B cell (primary cell): Measurements from ENCODE around the gene LRRC45. TPM values are rescaled to one million over a fixed set of nuclear protein-coding genes. Genes with fewer than 3 reads are reported as not detected.

Experiments used
- ATAC-seq: fragments of 200-7000 bp; cut with Tn5 transposase; one replicate; pipeline ENCODE4 v1.10.0; 2021; ENCODE audit warnings: low read depth, mild to moderate bottlenecking, moderate number of reproducible peaks, moderate library complexity
- CTCF ChIA-PET: fragments of 350-600 bp; sonication (Branson Sonifier 250); formaldehyde crosslinking; loops from one replicate; lab custom pipeline; 2021; ENCODE audit warnings: antibody characterized with exemption, inconsistent platforms; lab: Charles Lee
- POLR2A ChIA-PET: fragments of 350-600 bp; sonication (Branson Sonifier 250); formaldehyde crosslinking; loops from one replicate; lab custom pipeline; 2021; ENCODE audit warnings: antibody characterized with exemption; lab: Charles Lee
- DNase-seq: peaks from one replicate; pipeline ENCODE4 v3.0.0; 2013
- H2AFZ ChIP-seq: 2 replicates; pipeline ENCODE4 v1.6.1; 2012; ENCODE audit warnings: mild to moderate bottlenecking, low read depth, low read length; ENCODE audit not compliant: insufficient read depth, poor library complexity, severe bottlenecking
- H3K27ac ChIP-seq, 2 donors: 1 replicate in 1 of 2; 2 replicates in 1 of 2; pipeline ENCODE4 v1.5.1; 2012 to 2013; ENCODE audit warnings: low read length in 2 of 2, mild to moderate bottlenecking in 2 of 2, moderate library complexity in 1 of 2
- H3K27me3 ChIP-seq, 4 experiments: fragments of 200-600 bp in 1 of 4; sonication (generic) in 1 of 4; replicated peaks in 1 of 4; 1 replicate in 2 of 4; 2 replicates in 2 of 4; pipeline versions ENCODE4 v1.6.1 to v1.7.0; 2013 to 2016; ENCODE audit warnings: low read length in 3 of 4, mild to moderate bottlenecking in 2 of 4, mixed read lengths in 1 of 4, moderate library complexity in 1 of 4; ENCODE audit not compliant: insufficient read depth in 4 of 4, control insufficient read depth in 3 of 4; ENCODE audit errors: control extremely low read depth in 1 of 4
- H3K36me3 ChIP-seq, 2 experiments: replicated peaks in 1 of 2; 1 replicate in 1 of 2; 2 replicates in 1 of 2; pipeline versions ENCODE4 v1.6.1 to v1.7.1; 2013; ENCODE audit warnings: low read length in 1 of 2; ENCODE audit not compliant: insufficient read depth in 2 of 2, control insufficient read depth in 1 of 2; ENCODE audit errors: control extremely low read depth in 1 of 2, extremely low read depth in 1 of 2
- H3K4me1 ChIP-seq, 2 donors: fragments of 200-600 bp in 1 of 2; sonication (generic) in 1 of 2; 1 replicate in 1 of 2; 2 replicates in 1 of 2; pipeline versions ENCODE4 v1.5.1 to v1.6.1; 2013 to 2017; ENCODE audit warnings: low read length in 2 of 2; ENCODE audit not compliant: control insufficient read depth in 2 of 2, insufficient read depth in 2 of 2
- H3K4me2 ChIP-seq: replicated peaks from 2 replicates; pipeline ENCODE3; 2012; ENCODE audit warnings: mild to moderate bottlenecking, low read depth, low read length; ENCODE audit not compliant: poor library complexity, severe bottlenecking
- H3K4me3 ChIP-seq, 5 experiments: fragments of 200-600 bp in 1 of 5; sonication (generic) in 1 of 5; 1 replicate in 3 of 5; 2 replicates in 2 of 5; pipeline versions ENCODE4 v1.5.1 to v1.7.0; 2011 to 2016; ENCODE audit warnings: low read length in 4 of 5, mild to moderate bottlenecking in 4 of 5, low read depth in 2 of 5, control low read depth in 1 of 5, moderate library complexity in 1 of 5; ENCODE audit not compliant: insufficient read depth in 1 of 5; ENCODE audit errors: control extremely low read depth in 1 of 5, extremely low read depth in 1 of 5
- H3K79me2 ChIP-seq: fragments of 200-600 bp; sonication (generic); one replicate; pipeline ENCODE4 v1.6.0; 2016; ENCODE audit warnings: low read length; ENCODE audit not compliant: control insufficient read depth, insufficient read depth
- H3K9ac ChIP-seq: fragments of 200-600 bp; sonication (generic); 2 replicates; pipeline ENCODE4 v1.6.1; 2017; ENCODE audit warnings: mild to moderate bottlenecking, low read length, moderate library complexity
- H3K9me3 ChIP-seq, 3 donors: one replicate each; pipeline versions ENCODE4 v1.6.1 to v1.7.1; 2013; ENCODE audit warnings: low read length in 2 of 3; ENCODE audit not compliant: control insufficient read depth in 2 of 3, insufficient read depth in 1 of 3; ENCODE audit errors: control extremely low read depth in 1 of 3
- H4K20me1 ChIP-seq: 2 replicates; pipeline ENCODE4 v1.6.0; 2012; ENCODE audit warnings: mild to moderate bottlenecking, low read length; ENCODE audit not compliant: insufficient read depth, control insufficient read depth, poor library complexity, severe bottlenecking
- H3K27ac Mint-ChIP-seq: one replicate; pipeline ENCODE4 v1.8.0; 2021; ENCODE audit warnings: mixed read lengths
- H3K27me3 Mint-ChIP-seq: one replicate; pipeline ENCODE4 v1.8.0; 2021; ENCODE audit warnings: mixed read lengths
- H3K4me1 Mint-ChIP-seq: one replicate; pipeline ENCODE4 v1.8.0; 2021; ENCODE audit warnings: mixed read lengths
- H3K4me3 Mint-ChIP-seq: one replicate; pipeline ENCODE4 v1.8.0; 2021; ENCODE audit warnings: mixed read lengths
- H3K9me3 Mint-ChIP-seq: one replicate; pipeline ENCODE4 v1.8.0; 2022; ENCODE audit warnings: mixed read lengths; ENCODE audit not compliant: insufficient read depth
- EZH2 ChIP-seq: IDR thresholded peaks from 2 replicates; pipeline ENCODE4 v1.6.1; 2012; ENCODE audit warnings: borderline replicate concordance, low read depth, mild to moderate bottlenecking, moderate library complexity, low read length; ENCODE audit not compliant: insufficient read depth, poor library complexity, severe bottlenecking
- WGBS: methylation state at CpG from one replicate; pipeline ENCODE4 v1.1.5; 2013; ENCODE audit warnings: missing lambda C conversion rate; ENCODE audit not compliant: insufficient coverage; 5-methylcytosine and 5-hydroxymethylcytosine counted together
- intact Hi-C: fragments of 100-400 bp; cut with micrococcal nuclease; formaldehyde crosslinking; loops from one replicate; pipeline ENCODE4 v1.10.0; 2022
- polyA plus RNA-seq: library from polyadenylated mRNA; depleted of rRNA; stranded (reverse); fragments of >200 nt; gene quantifications from 2 replicates; pipeline ENCODE4 v1.2.3, GENCODE V29; 2012
- total RNA-seq, 2 donors: library from RNA; stranded (reverse); fragments of 120-200 nt in 1 of 2; gene quantifications; 1 replicate in 1 of 2; 2 replicates in 1 of 2; pipeline versions ENCODE4 v1.2.3 to v1.2.4, GENCODE V29; 2013 to 2022
- TF ChIP-seq, protein P1 (sequence below): fragments of 200-600 bp; IDR thresholded peaks from one replicate; pipeline ENCODE4 v1.8.0; 2022; ENCODE audit warnings: antibody characterized with exemption, mild to moderate bottlenecking

The LRRC45 gene
- total and polyA plus RNA-seq, 2 donors (not counting 1 experiment from before 2014, with no cell fraction given), result 19.4 to 19.6 TPM

DNA sequence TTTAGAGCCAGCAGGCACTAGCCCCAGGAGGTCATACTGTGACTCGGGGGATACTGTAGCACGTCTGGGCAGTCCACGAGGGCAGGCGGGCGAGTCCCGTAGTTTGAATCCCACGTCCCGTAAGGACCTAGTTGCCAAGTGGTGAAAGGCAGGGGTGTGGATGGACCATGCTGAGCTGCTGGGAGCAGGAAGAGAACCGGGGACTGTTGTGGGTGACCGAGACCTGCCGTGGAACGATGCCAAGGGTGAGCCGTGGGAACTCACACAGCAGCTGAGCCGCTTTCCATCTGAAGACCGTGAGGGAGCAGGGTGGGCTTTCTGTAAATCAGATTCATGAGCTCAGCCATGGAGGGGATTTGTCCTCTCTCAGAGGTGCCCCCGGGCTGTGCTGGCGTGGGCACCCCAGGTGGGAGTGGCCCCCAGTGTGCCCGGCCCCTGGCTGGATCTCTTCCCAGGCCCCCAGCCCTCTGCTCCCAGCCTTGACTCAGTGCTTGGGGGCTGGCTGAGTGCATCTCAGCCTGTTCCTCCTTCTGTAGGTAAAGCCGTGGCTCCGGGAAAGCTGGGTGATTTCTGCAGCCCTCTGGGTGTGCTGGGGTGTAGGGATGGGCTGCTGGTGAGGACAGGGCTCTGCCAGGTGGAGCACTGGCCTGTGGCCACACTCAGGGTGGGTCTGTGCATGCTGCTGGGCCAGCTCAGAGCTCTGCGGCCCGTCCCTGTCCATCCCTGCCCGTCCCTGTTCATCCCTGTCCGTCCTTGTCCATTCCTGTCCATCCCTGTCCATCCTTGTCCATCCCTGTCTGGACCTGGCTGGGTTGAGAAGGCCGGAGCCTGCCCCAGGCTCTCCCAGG, 32.0 kb upstream of the LRRC45 start:
- no peaks in the 10 kb centered on the region for H3K9me3 ChIP-seq
- peaks cover 0 to 8% of the 10 kb centered on the region in 2 experiments for H3K36me3 ChIP-seq
- CTCF ChIA-PET, result no interaction called here
- H3K27me3 ChIP-seq, result no peaks in the 10 kb centered on the region
- intact Hi-C loops, result no loop called here
- peaks cover 42% of the 10 kb centered on the region for H3K79me2 ChIP-seq
- Mint-ChIP-seq H3K9me3 (no peaks in the 10 kb centered on the region), H3K27ac (no peak overlapping the region), H3K27me3 (no peaks in the 10 kb centered on the region), H3K4me1 (peaks cover 3% of the 10 kb centered on the region), H3K4me3 (no peak overlapping the region)
- ATAC-seq (no peak), DNase-seq (no peak)
- H3K9ac ChIP-seq, result no peak overlapping the region
- no peak for TF ChIP-seq EZH2
- TF ChIP-seq, protein P1, sequence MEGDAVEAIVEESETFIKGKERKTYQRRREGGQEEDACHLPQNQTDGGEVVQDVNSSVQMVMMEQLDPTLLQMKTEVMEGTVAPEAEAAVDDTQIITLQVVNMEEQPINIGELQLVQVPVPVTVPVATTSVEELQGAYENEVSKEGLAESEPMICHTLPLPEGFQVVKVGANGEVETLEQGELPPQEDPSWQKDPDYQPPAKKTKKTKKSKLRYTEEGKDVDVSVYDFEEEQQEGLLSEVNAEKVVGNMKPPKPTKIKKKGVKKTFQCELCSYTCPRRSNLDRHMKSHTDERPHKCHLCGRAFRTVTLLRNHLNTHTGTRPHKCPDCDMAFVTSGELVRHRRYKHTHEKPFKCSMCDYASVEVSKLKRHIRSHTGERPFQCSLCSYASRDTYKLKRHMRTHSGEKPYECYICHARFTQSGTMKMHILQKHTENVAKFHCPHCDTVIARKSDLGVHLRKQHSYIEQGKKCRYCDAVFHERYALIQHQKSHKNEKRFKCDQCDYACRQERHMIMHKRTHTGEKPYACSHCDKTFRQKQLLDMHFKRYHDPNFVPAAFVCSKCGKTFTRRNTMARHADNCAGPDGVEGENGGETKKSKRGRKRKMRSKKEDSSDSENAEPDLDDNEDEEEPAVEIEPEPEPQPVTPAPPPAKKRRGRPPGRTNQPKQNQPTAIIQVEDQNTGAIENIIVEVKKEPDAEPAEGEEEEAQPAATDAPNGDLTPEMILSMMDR, result no peak
- no peak overlapping the region for H3K4me3 ChIP-seq
- peaks cover 32% of the 10 kb centered on the region for H4K20me1 ChIP-seq
- no peak overlapping the region for H3K4me2 ChIP-seq
- no peaks in the 10 kb centered on the region for H3K4me1 ChIP-seq
- H3K27ac ChIP-seq, result no peak overlapping the region
- H2AFZ ChIP-seq, result no peak overlapping the region
- WGBS, result 98% methylated on average over 25 of the region's 25 CpGs
- POLR2A ChIA-PET, result no interaction called here

DNA sequence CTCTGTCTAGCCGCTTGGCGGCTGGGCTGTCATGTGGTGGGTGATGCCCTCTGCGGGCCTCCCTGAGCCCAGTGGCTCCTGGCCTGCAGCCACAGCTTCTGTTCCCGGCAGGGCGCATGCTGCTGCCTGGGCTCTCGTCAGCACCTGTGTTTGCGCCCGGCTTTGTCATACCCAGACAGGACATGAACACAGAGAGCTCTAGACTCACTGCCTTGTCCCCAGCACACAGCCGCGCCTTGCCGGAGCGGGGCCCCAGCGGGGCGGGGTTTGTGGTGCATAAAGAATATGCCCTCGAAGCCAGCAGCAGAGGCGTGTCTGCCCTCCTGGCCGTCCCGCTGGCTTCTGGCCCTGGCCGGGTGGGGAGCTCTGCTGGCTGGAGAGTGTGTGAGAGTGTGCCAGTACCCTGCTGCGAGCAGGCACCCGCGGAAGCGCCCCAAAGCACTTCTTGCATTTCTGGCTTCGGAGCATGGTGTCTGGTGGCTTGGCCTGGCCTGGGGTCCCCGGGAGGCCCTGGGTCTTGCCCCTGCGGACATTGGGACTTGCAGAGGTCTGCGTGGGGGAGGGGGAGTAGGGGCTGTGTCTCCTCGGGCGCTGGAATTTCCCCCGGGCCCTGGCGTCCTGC, 31.3 kb upstream of the LRRC45 start:
- CTCF ChIA-PET, result no interaction called here

More for the DNA sequence above, 31.3 kb upstream of the LRRC45 start:
- Histone ChIP-seq H3K4me3 (no peak overlapping the region), H3K79me2 (peaks cover 36% of the 10 kb centered on the region), H3K4me1 (no peaks in the 10 kb centered on the region), H3K4me2 (no peak overlapping the region), H3K27ac (no peak overlapping the region), H3K36me3 (peaks cover 0 to 3% of the 10 kb centered on the region in 2 experiments), H3K9ac (no peak overlapping the region), H3K9me3 (no peaks in the 10 kb centered on the region), H3K27me3 (no peaks in the 10 kb centered on the region), H2AFZ (no peak overlapping the region), H4K20me1 (peaks cover 27% of the 10 kb centered on the region)
- no peak overlapping the region for H3K4me3 Mint-ChIP-seq
- ATAC-seq, result no peak
- no peaks in the 10 kb centered on the region for H3K9me3 Mint-ChIP-seq
- DNase-seq, result no peak
- no peak for TF ChIP-seq EZH2
- TF ChIP-seq, protein P1, result no peak
- no peak overlapping the region for H3K27ac Mint-ChIP-seq
- H3K27me3 Mint-ChIP-seq, result no peaks in the 10 kb centered on the region
- WGBS, result 85% methylated on average over 27 of the region's 31 CpGs
- H3K4me1 Mint-ChIP-seq, result peaks cover 3% of the 10 kb centered on the region
- POLR2A ChIA-PET, result no interaction called here
- intact Hi-C loops, result no loop called here
